IMR-90 (cell line): Measurements from ENCODE around the gene TMEM61. TPM values are rescaled to one million over a fixed set of nuclear protein-coding genes. Genes with fewer than 3 reads are reported as not detected.

ENCODE experiments used
- ATAC-seq: fragments of 200-7000 bp; cut with Tn5 transposase; 2 replicates; pipeline ENCODE4 v1.9.1; 2020; ENCODE audit warnings: low read depth, mild to moderate bottlenecking, moderate library complexity
- BruUV-seq: library from RNA; stranded (reverse); fragments of 400-500 nt; replicated peaks from 2 replicates; lab custom pipeline; 2021; lab: Mats Ljungman, UMichigan
- CTCF ChIA-PET: fragments of 300-600 bp; formaldehyde crosslinking; extraction: SDS; loops from one replicate; lab custom pipeline; 2021; ENCODE audit warnings: antibody characterized with exemption; lab: Yijun Ruan, JAX
- POLR2A ChIA-PET: fragments of 300-600 bp; sonication (Branson Sonifier 250); formaldehyde crosslinking; loops from one replicate; lab custom pipeline; 2022; ENCODE audit warnings: antibody characterized with exemption; ENCODE audit not compliant: unreplicated experiment; lab: Charles Lee
- DNase-seq: peaks from one replicate; pipeline ENCODE4 v3.0.0; 2013
- H2AFZ ChIP-seq: replicated peaks from 2 replicates; pipeline ENCODE3; 2013; ENCODE audit warnings: low read length, mild to moderate bottlenecking; ENCODE audit not compliant: poor library complexity
- H2AK5ac ChIP-seq: 2 replicates; pipeline ENCODE4 v1.6.1; 2013; ENCODE audit warnings: low read depth, low read length, inconsistent platforms
- H2AK9ac ChIP-seq: replicated peaks from 2 replicates; pipeline ENCODE3; 2013; ENCODE audit warnings: mild to moderate bottlenecking, low read depth, low read length, moderate library complexity; ENCODE audit not compliant: poor library complexity
- H2BK120ac ChIP-seq: 2 replicates; pipeline ENCODE4 v1.6.1; 2013; ENCODE audit warnings: low read depth, low read length, inconsistent platforms
- H2BK15ac ChIP-seq: 3 replicates; pipeline ENCODE4 v1.6.1; 2013; ENCODE audit warnings: low read depth, low read length, inconsistent platforms
- H2BK20ac ChIP-seq: 2 replicates; pipeline ENCODE4 v1.6.1; 2013; ENCODE audit warnings: low read depth, mild to moderate bottlenecking, inconsistent platforms, low read length, moderate library complexity
- H2BK5ac ChIP-seq: 2 replicates; pipeline ENCODE4 v1.6.1; 2013; ENCODE audit warnings: mild to moderate bottlenecking, low read depth, low read length, inconsistent platforms; ENCODE audit not compliant: poor library complexity, severe bottlenecking
- H3K14ac ChIP-seq: replicated peaks from 2 replicates; pipeline ENCODE4 v1.6.1; 2013; ENCODE audit warnings: low read depth, low read length, inconsistent platforms
- H3K18ac ChIP-seq: 2 replicates; pipeline ENCODE4 v1.6.1; 2013; ENCODE audit warnings: low read depth, low read length, control low read depth
- H3K23ac ChIP-seq: 2 replicates; pipeline ENCODE4 v1.6.1; 2013; ENCODE audit warnings: low read depth, low read length, inconsistent platforms
- H3K27ac ChIP-seq: 2 replicates; pipeline ENCODE4 v1.5.1; 2013; ENCODE audit warnings: mild to moderate bottlenecking, control low read depth, low read length; ENCODE audit not compliant: insufficient read depth
- H3K27me3 ChIP-seq: 2 replicates; pipeline ENCODE4 v1.6.1; 2013; ENCODE audit warnings: low read length; ENCODE audit not compliant: control insufficient read depth, insufficient read depth
- H3K36me3 ChIP-seq: 2 replicates; pipeline ENCODE4 v1.6.1; 2013; ENCODE audit warnings: low read length, mixed read lengths; ENCODE audit not compliant: control insufficient read depth, insufficient read depth
- H3K4ac ChIP-seq: 2 replicates; pipeline ENCODE4 v1.6.1; 2013; ENCODE audit warnings: low read depth, low read length, inconsistent platforms
- H3K4me1 ChIP-seq: 2 replicates; pipeline ENCODE4 v1.6.1; 2013; ENCODE audit warnings: low read length, mixed read lengths; ENCODE audit not compliant: control insufficient read depth, insufficient read depth
- H3K4me2 ChIP-seq: 2 replicates; pipeline ENCODE4 v1.6.1; 2013; ENCODE audit warnings: low read depth, mild to moderate bottlenecking, control low read depth, low read length, moderate library complexity
- H3K4me3 ChIP-seq: 2 replicates; pipeline ENCODE4 v1.5.1; 2013; ENCODE audit warnings: low read depth, mild to moderate bottlenecking, control low read depth, low read length, moderate library complexity; ENCODE audit not compliant: insufficient read depth
- H3K56ac ChIP-seq: 2 replicates; pipeline ENCODE4 v1.6.1; 2013; ENCODE audit warnings: low read length, inconsistent platforms; ENCODE audit not compliant: insufficient read depth; ENCODE audit errors: extremely low read depth
- H3K79me1 ChIP-seq, 2 experiments: 2 replicates each; pipeline ENCODE4 v1.6.1; 2013; ENCODE audit warnings: low read length in 2 of 2, inconsistent platforms in 1 of 2, low read depth in 1 of 2
- H3K9ac ChIP-seq: 2 replicates; pipeline ENCODE4 v1.6.1; 2013; ENCODE audit warnings: low read depth, low read length, control low read depth
- H3K9me1 ChIP-seq: 2 replicates; pipeline ENCODE4 v1.6.1; 2013; ENCODE audit warnings: low read length, inconsistent platforms; ENCODE audit not compliant: insufficient read depth
- H3K9me3 ChIP-seq: 2 replicates; pipeline ENCODE4 v1.6.1; 2013; ENCODE audit warnings: low read length; ENCODE audit not compliant: control insufficient read depth, insufficient read depth
- H4K20me1 ChIP-seq: 2 replicates; pipeline ENCODE4 v1.6.1; 2013; ENCODE audit warnings: low read length, inconsistent platforms; ENCODE audit not compliant: insufficient read depth
- H4K5ac ChIP-seq: 2 replicates; pipeline ENCODE4 v1.6.1; 2013; ENCODE audit warnings: mild to moderate bottlenecking, low read depth, low read length, control low read depth
- H4K8ac ChIP-seq, 2 experiments: 2 replicates each; pipeline ENCODE4 v1.6.1; 2013; ENCODE audit warnings: low read depth in 2 of 2, low read length in 2 of 2, control low read depth in 1 of 2, inconsistent platforms in 1 of 2
- H4K91ac ChIP-seq: 2 replicates; pipeline ENCODE4 v1.6.1; 2013; ENCODE audit warnings: low read depth, low read length, inconsistent platforms; ENCODE audit not compliant: insufficient read depth
- BHLHE40 ChIP-seq: fragments of 150-350 bp; IDR thresholded peaks from 2 replicates; pipeline ENCODE4 v1.6.1; 2016; ENCODE audit warnings: mild to moderate bottlenecking, low read depth, low read length
- CEBPB ChIP-seq: IDR thresholded peaks from 2 replicates; pipeline ENCODE4 v1.6.1; 2012; ENCODE audit warnings: low read depth, low read length, improper control_type of control experiment
- CTCF ChIP-seq: conservative IDR thresholded peaks from 2 replicates; pipeline ENCODE4 v1.5.1; 2012; ENCODE audit warnings: mild to moderate bottlenecking, low read depth, low read length, improper control_type of control experiment
- MAFK ChIP-seq: IDR thresholded peaks from 2 replicates; pipeline ENCODE4 v1.6.1; 2012; ENCODE audit warnings: low read depth, low read length, improper control_type of control experiment
- MXI1 ChIP-seq: IDR thresholded peaks from 2 replicates; pipeline ENCODE4 v1.6.1; 2012; ENCODE audit warnings: low read depth, mild to moderate bottlenecking, low read length, moderate library complexity, borderline replicate concordance
- POLR2A ChIP-seq: IDR thresholded peaks from 2 replicates; pipeline ENCODE4 v1.6.1; 2012; ENCODE audit warnings: mild to moderate bottlenecking, low read depth, low read length
- RAD21 ChIP-seq: IDR thresholded peaks from 2 replicates; pipeline ENCODE4 v1.6.1; 2012; ENCODE audit warnings: low read length, improper control_type of control experiment
- RCOR1 ChIP-seq: IDR thresholded peaks from 2 replicates; pipeline ENCODE4 v1.6.1; 2012; ENCODE audit warnings: mild to moderate bottlenecking, low read length, improper control_type of control experiment; ENCODE audit not compliant: insufficient replicate concordance
- SMC3 ChIP-seq: fragments of 150-350 bp; IDR thresholded peaks from 2 replicates; pipeline ENCODE4 v1.6.1; 2016; ENCODE audit warnings: low read depth, mild to moderate bottlenecking, antibody characterized with exemption, low read length, moderate library complexity
- WGBS, 2 experiments: methylation state at CpG; one replicate each; pipeline versions ENCODE4 v1.1.5 to v1.1.7; 2013; ENCODE audit warnings: missing lambda C conversion rate in 2 of 2; ENCODE audit not compliant: insufficient read length in 1 of 2; ENCODE audit errors: extremely low coverage in 2 of 2; 5-methylcytosine and 5-hydroxymethylcytosine counted together
- dilution Hi-C: fragments of 300-500 bp; cut with HindIII; formaldehyde crosslinking; loops from one replicate; pipeline ENCODE4 v1.14.3; 2018; ENCODE audit warnings: low sequenced_read_pairs; ENCODE audit not compliant: unreplicated experiment
- in situ Hi-C: fragments of 300-500 bp; cut with MboI; formaldehyde crosslinking; loops from 3 replicates; pipeline ENCODE4 v1.14.3; 2019; ENCODE audit warnings: low sequenced_read_pairs, inconsistent platforms, mixed read lengths
- intact Hi-C: fragments of 100-400 bp; cut with micrococcal nuclease; formaldehyde crosslinking; loops from 2 replicates; pipeline ENCODE4 v1.10.0; 2022
- polyA plus RNA-seq, 3 experiments: library from polyadenylated mRNA; depleted of rRNA; stranded (reverse); fragments of >200 nt; gene quantifications; 2 replicates each; pipeline ENCODE4 v1.2.3, GENCODE V29; 2012; ENCODE audit warnings: low replicate concordance in 1 of 3
- total RNA-seq: library from RNA; depleted of rRNA; stranded (reverse); fragments of >200 nt; gene quantifications from 2 replicates; pipeline ENCODE4 v1.2.3, GENCODE V29; 2012

TMEM61 gene
- total and polyA plus RNA-seq, 2 of the 4 experiments (the other 2 are of a cell fraction), result not detected

GRCh38 chr1:54962612-54963395, 17.6 kb upstream of the TMEM61 start:
- Histone ChIP-seq H2BK15ac (no peak overlapping the region), H2BK5ac (no peak overlapping the region), H2BK20ac (no peak overlapping the region), H3K23ac (no peak overlapping the region), H3K4ac (no peak overlapping the region), H4K8ac (no peak overlapping the region), H2BK120ac (no peak overlapping the region), H3K27me3 (peaks cover 13% of the 10 kb centered on the region), H3K18ac (no peak overlapping the region), H3K79me1 (no peaks in the 10 kb centered on the region), H2AK9ac (no peak overlapping the region), H4K20me1 (no peaks in the 10 kb centered on the region), H3K4me1 (no peaks in the 10 kb centered on the region), H4K91ac (no peak overlapping the region), H3K36me3 (no peaks in the 10 kb centered on the region), H3K9ac (no peak overlapping the region), H2AK5ac (no peak overlapping the region), H3K56ac (no peak overlapping the region), H3K14ac (no peak overlapping the region), H3K9me1 (0 out of 2 replicates have a peak, but pooled peaks cover 3% of the 10 kb centered on the region), H3K4me2 (no peak overlapping the region), H2AFZ (no peak overlapping the region), H4K5ac (no peak overlapping the region), H3K4me3 (no peak overlapping the region), H3K27ac (no peak overlapping the region), H3K9me3 (peaks cover under 1% of the 10 kb centered on the region; the same call in 1 of the 2 replicates)
- DNase-seq (no peak), ATAC-seq (no peak)
- intact Hi-C loops, result no loop called here
- CTCF ChIA-PET, result no interaction called here
- WGBS, 2 experiments, result no CpG with 5 or more reads among the region's 4 CpGs
- BruUV-seq, result no TSS peak
- POLR2A ChIA-PET, result no interaction called here
- in situ Hi-C loops, result no loop called here
- dilution Hi-C loops, result no loop called here
- no peak for TF ChIP-seq CEBPB
- no peak for TF ChIP-seq SMC3
- no peak for TF ChIP-seq MAFK
- no peak for TF ChIP-seq MXI1
- TF ChIP-seq BHLHE40, result no peak
- no peak for TF ChIP-seq POLR2A
- no peak for TF ChIP-seq RAD21
- no peak for TF ChIP-seq RCOR1
- no peak for TF ChIP-seq CTCF
